ENCODE data around the gene TMEM269.

GRCh38 chr1:42740851-42741580 lies 43.8 kb upstream of the TMEM269 start:
- TF ChIP-seq CTCF (conservative IDR thresholded peaks at IDR 0.05; ENCODE audit: low read depth, low read length): no peak
- TF ChIP-seq EZH2 (IDR thresholded peaks at IDR 0.05; ENCODE audit: low read length, unreplicated experiment): no peak
- no peak for TF ChIP-seq EZH2phosphoT487 (IDR thresholded peaks at IDR 0.05; ENCODE audit: borderline replicate concordance, low read length)
